Measurements from ENCODE around the gene NINJ1. TPM values are rescaled to one million over a fixed set of nuclear protein-coding genes. Genes with fewer than 3 reads are reported as not detected.

Gene NINJ1
- polyA plus RNA-seq, 1 of the 3 experiments (the other 2 are of a cell fraction), result 31.7 TPM

- Histone ChIP-seq H4K20me1 (ENCODE audit: insufficient read depth) (no peaks in the 10 kb centered on the region), H3K4me3 (ENCODE audit: low read depth in 2 of 2, low read length in 1 of 2) (no peak overlapping the region), H3K27me3 (ENCODE audit: insufficient read depth) (peaks cover 15% of the 10 kb centered on the region), H3K36me3 (replicated peaks in 1 of 2; ENCODE audit: control insufficient read depth in 1 of 2, insufficient read depth in 2 of 2, low read length in 1 of 2) (no peaks in the 10 kb centered on the region), H2AFZ (ENCODE audit: low read depth) (no peak overlapping the region), H3K27ac (ENCODE audit: low read depth in 2 of 2, low read length in 1 of 2) (no peak overlapping the region), H3K9me3 (no peaks in the 10 kb centered on the region), H3K4me2 (no peak overlapping the region), H3F3A (replicated peaks; ENCODE audit: insufficient read depth) (no peaks in the 10 kb centered on the region), H3K9ac (no peak overlapping the region), H3K4me1 (ENCODE audit: control insufficient read depth in 1 of 2, insufficient read depth in 2 of 2, low read depth in 1 of 2, low read length in 1 of 2) (peaks cover 0 to 53% of the 10 kb centered on the region in 2 experiments; a peak in 2 of 4 replicates), H3K9me2 (no peaks in the 10 kb centered on the region), H3K79me2 (ENCODE audit: insufficient read depth) (no peaks in the 10 kb centered on the region)
- CTCF ChIA-PET, result interaction anchor here (1.0 to 2.4 kb wide), 4 partner anchors 22 to 123 kb away, joined by 3 to 10 read pairs (median 6); no protein-coding TSS in a partner anchor
- TF ChIP-seq MAX (IDR thresholded peaks at IDR 0.05; ENCODE audit: low read depth), result no peak
- TF ChIP-seq, protein P1, sequence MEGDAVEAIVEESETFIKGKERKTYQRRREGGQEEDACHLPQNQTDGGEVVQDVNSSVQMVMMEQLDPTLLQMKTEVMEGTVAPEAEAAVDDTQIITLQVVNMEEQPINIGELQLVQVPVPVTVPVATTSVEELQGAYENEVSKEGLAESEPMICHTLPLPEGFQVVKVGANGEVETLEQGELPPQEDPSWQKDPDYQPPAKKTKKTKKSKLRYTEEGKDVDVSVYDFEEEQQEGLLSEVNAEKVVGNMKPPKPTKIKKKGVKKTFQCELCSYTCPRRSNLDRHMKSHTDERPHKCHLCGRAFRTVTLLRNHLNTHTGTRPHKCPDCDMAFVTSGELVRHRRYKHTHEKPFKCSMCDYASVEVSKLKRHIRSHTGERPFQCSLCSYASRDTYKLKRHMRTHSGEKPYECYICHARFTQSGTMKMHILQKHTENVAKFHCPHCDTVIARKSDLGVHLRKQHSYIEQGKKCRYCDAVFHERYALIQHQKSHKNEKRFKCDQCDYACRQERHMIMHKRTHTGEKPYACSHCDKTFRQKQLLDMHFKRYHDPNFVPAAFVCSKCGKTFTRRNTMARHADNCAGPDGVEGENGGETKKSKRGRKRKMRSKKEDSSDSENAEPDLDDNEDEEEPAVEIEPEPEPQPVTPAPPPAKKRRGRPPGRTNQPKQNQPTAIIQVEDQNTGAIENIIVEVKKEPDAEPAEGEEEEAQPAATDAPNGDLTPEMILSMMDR (IDR thresholded peaks at IDR 0.05), result no peak
- TF ChIP-seq SIN3A (IDR thresholded peaks at IDR 0.05; ENCODE audit: borderline replicate concordance, low read depth, low read length), result no peak
- TF ChIP-seq MEF2A (IDR thresholded peaks at IDR 0.05; ENCODE audit: borderline replicate concordance, low read depth), result no peak
- no peak for TF ChIP-seq POLR2AphosphoS5 (IDR thresholded peaks at IDR 0.05; ENCODE audit: low read depth, low read length)
- no peak for TF ChIP-seq TEAD4 (IDR thresholded peaks at IDR 0.05; ENCODE audit: borderline replicate concordance, insufficient read depth)
- no peak for TF ChIP-seq RCOR1 (IDR thresholded peaks at IDR 0.05; ENCODE audit: low read length)
- TF ChIP-seq RAD21 (IDR thresholded peaks at IDR 0.05; ENCODE audit: low read length), result no peak
- no peak for TF ChIP-seq RFX5 (IDR thresholded peaks at IDR 0.05; ENCODE audit: low read length)
- 50% methylated on average over 2 of the region's 6 CpGs for WGBS (ENCODE audit: low lambda C conversion rate)
- DNase-seq, result no peak
- POLR2A ChIA-PET, result no interaction called here
These were observed 48.5 kb upstream of the NINJ1 start for GRCh38 chr9:93182572-93182971.

DNA sequence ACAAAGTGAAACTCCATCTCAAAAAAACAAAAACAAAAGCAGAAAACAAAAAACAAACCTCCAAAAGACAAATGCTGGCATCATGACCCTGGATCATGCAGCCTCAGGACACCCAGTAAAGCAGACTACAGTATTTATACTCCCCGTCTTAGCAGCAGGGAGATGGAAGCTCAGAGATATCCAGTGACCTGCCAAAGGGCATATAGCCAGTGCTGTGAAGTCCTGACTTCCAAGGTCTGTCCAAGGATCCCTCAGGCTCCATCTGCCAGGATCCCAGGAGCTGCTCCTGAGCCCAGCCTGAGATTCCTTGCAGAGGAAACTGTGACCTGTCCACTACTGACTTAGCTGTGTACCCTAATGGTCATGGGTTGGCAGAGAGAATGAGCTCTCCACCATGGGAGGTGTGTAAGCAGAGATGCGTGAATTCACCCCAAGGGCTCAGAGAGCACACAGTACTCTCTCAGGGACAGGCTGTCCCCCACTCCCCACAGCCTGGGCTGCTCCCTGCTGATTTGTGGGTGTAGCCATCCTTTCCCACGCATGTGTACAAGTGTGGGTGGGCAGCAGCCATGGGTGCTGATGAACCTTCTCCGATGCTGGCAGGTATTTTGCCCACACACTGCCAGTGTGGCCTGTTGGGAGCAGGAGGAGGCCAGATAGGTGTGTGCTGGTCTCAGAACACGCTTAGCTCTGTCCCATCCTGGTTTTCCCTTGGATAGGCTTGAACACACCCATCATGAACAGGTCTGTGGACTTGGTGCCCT lies 47.8 kb upstream of the NINJ1 start:
- DNase-seq, result no peak
- ChIA-PET POLR2A (no interaction called here), CTCF (interaction anchor here (0.8 to 2.4 kb wide), 3 partner anchors 21 to 73 kb away, joined by 3 to 8 read pairs (median 3); no protein-coding TSS in a partner anchor)
- no peaks in the 10 kb centered on the region for H3K36me3 ChIP-seq (replicated peaks in 1 of 2; ENCODE audit: control insufficient read depth in 1 of 2, insufficient read depth in 2 of 2, low read length in 1 of 2)
- H3K4me1 ChIP-seq (ENCODE audit: control insufficient read depth in 1 of 2, insufficient read depth in 2 of 2, low read depth in 1 of 2, low read length in 1 of 2), result peaks cover 0 to 48% of the 10 kb centered on the region in 2 experiments; a peak in 1 of 4 replicates
- no peak for TF ChIP-seq YY1 (IDR thresholded peaks at IDR 0.05; ENCODE audit: low read depth)
- no peak for TF ChIP-seq TCF12 (IDR thresholded peaks at IDR 0.05)
- no peak for TF ChIP-seq MXI1 (IDR thresholded peaks at IDR 0.05; ENCODE audit: low read depth, low read length)
- no peak for TF ChIP-seq JUND (IDR thresholded peaks at IDR 0.05)
- TF ChIP-seq GABPA (IDR thresholded peaks at IDR 0.05; ENCODE audit: low read depth), result no peak
- TF ChIP-seq FOXM1 (IDR thresholded peaks at IDR 0.05; ENCODE audit: low read depth), result no peak
- TF ChIP-seq, protein P2, sequence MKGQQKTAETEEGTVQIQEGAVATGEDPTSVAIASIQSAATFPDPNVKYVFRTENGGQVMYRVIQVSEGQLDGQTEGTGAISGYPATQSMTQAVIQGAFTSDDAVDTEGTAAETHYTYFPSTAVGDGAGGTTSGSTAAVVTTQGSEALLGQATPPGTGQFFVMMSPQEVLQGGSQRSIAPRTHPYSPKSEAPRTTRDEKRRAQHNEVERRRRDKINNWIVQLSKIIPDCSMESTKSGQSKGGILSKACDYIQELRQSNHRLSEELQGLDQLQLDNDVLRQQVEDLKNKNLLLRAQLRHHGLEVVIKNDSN (IDR thresholded peaks at IDR 0.05; ENCODE audit: borderline replicate concordance, low read depth), result no peak
- no peak for TF ChIP-seq GATA2 (CRISPR knock-in tag; IDR thresholded peaks at IDR 0.05)
- no peak for TF ChIP-seq FOSL2 (IDR thresholded peaks at IDR 0.05; ENCODE audit: borderline replicate concordance, low read depth)
- no peak for TF ChIP-seq MEF2A (IDR thresholded peaks at IDR 0.05; ENCODE audit: borderline replicate concordance, low read depth)
- no peak for TF ChIP-seq TEAD4 (IDR thresholded peaks at IDR 0.05; ENCODE audit: borderline replicate concordance, insufficient read depth)
- no peak overlapping the region for H3K4me3 ChIP-seq (ENCODE audit: low read depth in 2 of 2, low read length in 1 of 2)
- no peaks in the 10 kb centered on the region for H3F3A ChIP-seq (replicated peaks; ENCODE audit: insufficient read depth)
- H2AFZ ChIP-seq (ENCODE audit: low read depth), result no peak overlapping the region
- H3K9me2 ChIP-seq, result no peaks in the 10 kb centered on the region
- peaks cover 15% of the 10 kb centered on the region for H3K27me3 ChIP-seq (ENCODE audit: insufficient read depth)
- no peaks in the 10 kb centered on the region for H3K9me3 ChIP-seq
- no peak overlapping the region for H3K9ac ChIP-seq
- H3K79me2 ChIP-seq (ENCODE audit: insufficient read depth), result no peaks in the 10 kb centered on the region
- H3K27ac ChIP-seq (ENCODE audit: low read depth in 2 of 2, low read length in 1 of 2), result no peak overlapping the region
- no peak overlapping the region for H3K4me2 ChIP-seq
- H4K20me1 ChIP-seq (ENCODE audit: insufficient read depth), result no peaks in the 10 kb centered on the region
- WGBS (ENCODE audit: low lambda C conversion rate), result 69% methylated on average over 4 of the region's 5 CpGs

Data from SK-N-SH (cell line).